Measurements from ENCODE around the gene ONECUT3. TPM values are rescaled to one million over a fixed set of nuclear protein-coding genes. Genes with fewer than 3 reads are reported as not detected.

ONECUT3 gene
- total and polyA plus RNA-seq, 7 experiments from 2014 or later, result not detected

- POLR2A ChIA-PET, result no interaction called here
- no peak overlapping the region for H3K4me3 ChIP-seq (ENCODE audit: low read length)
- Mint-ChIP-seq H3K36me3 (peaks cover 0 to 9% (median 3%) of the 10 kb centered on the region in 5 donors), H3K4me3 (no peak overlapping the region), H3K9me3 (no peaks in the 10 kb centered on the region), H3K4me1 (peaks cover 0 to 12% (median 4%) of the 10 kb centered on the region in 7 donors), H3K27me3 (no peaks in the 10 kb centered on the region), H3K27ac (peak overlapping the region in 1 of 9 donors; percentile 43)
- CTCF ChIA-PET, result interaction anchor here (1.1 to 1.3 kb wide), 2 partner anchors 9 to 25 kb away, joined by 3 to 6 read pairs; no protein-coding TSS in a partner anchor
- DNase-seq (no peak), ATAC-seq (no peak)
- peaks cover 3 to 6% of the 10 kb centered on the region in 2 donors for H3K4me1 ChIP-seq (ENCODE audit: control insufficient read depth in 2 of 2, insufficient read depth in 2 of 2, low read length in 2 of 2)
- H3K27ac ChIP-seq (ENCODE audit: low read depth, low read length), result no peak overlapping the region
- no peaks in the 10 kb centered on the region for H3K27me3 ChIP-seq (ENCODE audit: control insufficient read depth in 2 of 2, insufficient read depth in 2 of 2, low read length in 2 of 2)
- peaks cover 0 to 70% (median 9%) of the 10 kb centered on the region in 3 experiments for H3K36me3 ChIP-seq (ENCODE audit: control insufficient read depth in 2 of 3, insufficient read depth in 3 of 3, low read length in 3 of 3)
- no peaks in the 10 kb centered on the region for H3K9me3 ChIP-seq (ENCODE audit: control insufficient read depth in 2 of 3, low read length in 3 of 3)
- intact Hi-C loops (cut with micrococcal nuclease), result no loop called here
These were observed 75.3 kb downstream of the ONECUT3 start for GRCh38 chr19:1828279-1829238.

GRCh38 chr19:1829958-1830357 is 76.7 kb downstream of the ONECUT3 start:
- intact Hi-C loops (cut with micrococcal nuclease), result no loop called here
- ChIA-PET CTCF (no interaction called here), POLR2A (interaction anchor here (1.0 kb wide), 1 partner anchor 9 kb away, joined by 4 read pairs; no protein-coding TSS in a partner anchor)
- H3K36me3 Mint-ChIP-seq, result peaks cover 0 to 4% (median 1%) of the 10 kb centered on the region in 5 donors
- no peak overlapping the region for H3K4me3 Mint-ChIP-seq
- H3K4me1 ChIP-seq (ENCODE audit: control insufficient read depth in 2 of 2, insufficient read depth in 2 of 2, low read length in 2 of 2), result peaks cover 3 to 6% of the 10 kb centered on the region in 2 donors
- H3K27ac ChIP-seq (ENCODE audit: low read depth, low read length), result no peak overlapping the region
- H3K9me3 ChIP-seq (ENCODE audit: control insufficient read depth in 2 of 3, low read length in 3 of 3), result no peaks in the 10 kb centered on the region
- H3K4me1 Mint-ChIP-seq, result peaks cover 0 to 12% (median 4%) of the 10 kb centered on the region in 7 donors
- H3K27ac Mint-ChIP-seq, result no peak overlapping the region
- H3K27me3 Mint-ChIP-seq, result no peaks in the 10 kb centered on the region
- peaks cover 0 to 67% (median 3%) of the 10 kb centered on the region in 3 experiments for H3K36me3 ChIP-seq (ENCODE audit: control insufficient read depth in 2 of 3, insufficient read depth in 3 of 3, low read length in 3 of 3)
- no peaks in the 10 kb centered on the region for H3K27me3 ChIP-seq (ENCODE audit: control insufficient read depth in 2 of 2, insufficient read depth in 2 of 2, low read length in 2 of 2)
- H3K4me3 ChIP-seq (ENCODE audit: low read length), result no peak overlapping the region
- DNase-seq (no peak), ATAC-seq (no peak)
- H3K9me3 Mint-ChIP-seq, result no peaks in the 10 kb centered on the region

- POLR2A ChIA-PET, result interaction anchor here (1.0 kb wide), 1 partner anchor 8 kb away, joined by 4 read pairs; no protein-coding TSS in a partner anchor
- no peaks in the 10 kb centered on the region for H3K27me3 Mint-ChIP-seq
- H3K9me3 Mint-ChIP-seq, result no peaks in the 10 kb centered on the region
- no peaks in the 10 kb centered on the region for H3K9me3 ChIP-seq (ENCODE audit: control insufficient read depth in 2 of 3, low read length in 3 of 3)
- CTCF ChIA-PET, result no interaction called here
- peaks cover 0 to 4% (median 1%) of the 10 kb centered on the region in 5 donors for H3K36me3 Mint-ChIP-seq
- ATAC-seq (no peak), DNase-seq (no peak)
- peaks cover 0 to 69% (median 3%) of the 10 kb centered on the region in 3 experiments for H3K36me3 ChIP-seq (ENCODE audit: control insufficient read depth in 2 of 3, insufficient read depth in 3 of 3, low read length in 3 of 3)
- peak overlapping the region in 1 of 9 donors; percentile 25 for H3K27ac Mint-ChIP-seq
- peaks cover 0 to 12% (median 4%) of the 10 kb centered on the region in 7 donors for H3K4me1 Mint-ChIP-seq
- H3K4me3 Mint-ChIP-seq, result no peak overlapping the region
- H3K4me3 ChIP-seq (ENCODE audit: low read length), result no peak overlapping the region
- H3K27ac ChIP-seq (ENCODE audit: low read depth, low read length), result no peak overlapping the region
- no peaks in the 10 kb centered on the region for H3K27me3 ChIP-seq (ENCODE audit: control insufficient read depth in 2 of 2, insufficient read depth in 2 of 2, low read length in 2 of 2)
- peaks cover 3 to 6% of the 10 kb centered on the region in 2 donors for H3K4me1 ChIP-seq (ENCODE audit: control insufficient read depth in 2 of 2, insufficient read depth in 2 of 2, low read length in 2 of 2)
- intact Hi-C loops (cut with micrococcal nuclease), result no loop called here
These were observed 77.3 kb downstream of the ONECUT3 start for GRCh38 chr19:1830568-1830967.

Small RNA genes within 50 kb of the gene (microRNA-seq; reads per million reads assigned to microRNA genes)
- not detected for gene MIR1909 (ENCODE audit: borderline microRNAs expressed)

Other genes starting within 250 kb of the ONECUT3 start
- 1 to 10 TPM; 3.6 to 9.9 (median 6.0) TPM for gene ADAMTSL5, start 240.5 kb upstream of the ONECUT3 start, total RNA-seq
- 1 to 10 TPM; 4.3 to 4.8 TPM for gene ADAMTSL5, start 240.5 kb upstream of the ONECUT3 start, polyA plus RNA-seq
- not detected for gene PLK5, start 229.4 kb upstream of the ONECUT3 start, total RNA-seq
- not detected for gene PLK5, start 229.4 kb upstream of the ONECUT3 start, polyA plus RNA-seq
- 1 to 10 TPM; 2.1 to 8.3 (median 2.3) TPM for gene MEX3D, start 185.2 kb upstream of the ONECUT3 start, total RNA-seq
- gene MEX3D, start 185.2 kb upstream of the ONECUT3 start, polyA plus RNA-seq, result not detected
- 10 to 100 TPM; 50.1 to 87.8 (median 64.6) TPM for gene MBD3, start 160.6 kb upstream of the ONECUT3 start, total RNA-seq
- 10 to 100 TPM in 1 of 2 donors, 1 to 10 TPM in 1; 9.1 to 23.1 TPM for gene MBD3, start 160.6 kb upstream of the ONECUT3 start, polyA plus RNA-seq
- 100 to 1,000 TPM in 4 of 5 experiments, 10 to 100 TPM in 1; 94.3 to 170 (median 123) TPM for gene UQCR11, start 148.0 kb upstream of the ONECUT3 start, total RNA-seq
- gene UQCR11, start 148.0 kb upstream of the ONECUT3 start, polyA plus RNA-seq, result 100 to 1,000 TPM; 292 to 606 TPM
- 10 to 100 TPM; 66.6 to 83.6 (median 78.3) TPM for gene TCF3, start 100.9 kb upstream of the ONECUT3 start, total RNA-seq
- 10 to 100 TPM in 1 of 2 donors, 1 to 10 TPM in 1; 5.8 to 15.6 TPM for gene TCF3, start 100.9 kb upstream of the ONECUT3 start, polyA plus RNA-seq
- 10 to 100 TPM in 1 of 5 experiments, 1 to 10 TPM in 4; 1.8 to 15.3 (median 4.0) TPM for gene ATP8B3, start 58.8 kb downstream of the ONECUT3 start, total RNA-seq
- under 1 TPM; 0.83 TPM for gene ATP8B3, start 58.8 kb downstream of the ONECUT3 start, polyA plus RNA-seq
- gene REXO1, start 95.0 kb downstream of the ONECUT3 start, total RNA-seq, result 10 to 100 TPM; 52.7 to 92.6 (median 73.1) TPM
- 1 to 10 TPM; 5.4 to 9.6 TPM for gene REXO1, start 95.0 kb downstream of the ONECUT3 start, polyA plus RNA-seq
- gene KLF16, start 110.1 kb downstream of the ONECUT3 start, total RNA-seq, result 10 to 100 TPM; 20.5 to 65.2 (median 21.1) TPM
- gene KLF16, start 110.1 kb downstream of the ONECUT3 start, polyA plus RNA-seq, result under 1 TPM; 0.41 to 0.47 TPM
- gene ABHD17A, start 132.0 kb downstream of the ONECUT3 start, total RNA-seq, result 100 to 1,000 TPM in 4 of 5 experiments, 10 to 100 TPM in 1; 92.9 to 175 (median 127) TPM
- gene ABHD17A, start 132.0 kb downstream of the ONECUT3 start, polyA plus RNA-seq, result 100 to 1,000 TPM; 135 to 140 TPM
- 10 to 100 TPM in 2 of 5 experiments, 1 to 10 TPM in 3; 3.5 to 13.5 (median 6.1) TPM for gene ADAT3, start 151.9 kb downstream of the ONECUT3 start, total RNA-seq
- 1 to 10 TPM; 2.2 to 5.9 TPM for gene ADAT3, start 151.9 kb downstream of the ONECUT3 start, polyA plus RNA-seq
- gene SCAMP4, start 151.9 kb downstream of the ONECUT3 start, total RNA-seq, result 10 to 100 TPM; 17.6 to 35.5 (median 23.0) TPM
- 10 to 100 TPM; 11.8 to 12.8 TPM for gene SCAMP4, start 151.9 kb downstream of the ONECUT3 start, polyA plus RNA-seq
- gene CSNK1G2, start 187.7 kb downstream of the ONECUT3 start, total RNA-seq, result 100 to 1,000 TPM; 109 to 145 (median 117) TPM
- gene CSNK1G2, start 187.7 kb downstream of the ONECUT3 start, polyA plus RNA-seq, result 10 to 100 TPM; 18.1 to 45.3 TPM